Keratinocyte (primary cell): Measurements from ENCODE around the gene SNX2.

Experiments
- EZH2 ChIP-seq: IDR thresholded peaks from one replicate; pipeline ENCODE4 v1.6.1; 2012; ENCODE audit warnings: inconsistent platforms, mild to moderate bottlenecking, low read length, moderate library complexity
- TF ChIP-seq, protein P1 (sequence below), 3 experiments: IDR thresholded peaks in 1 of 3; conservative IDR thresholded peaks in 1 of 3; optimal IDR thresholded peaks in 1 of 3; 2 replicates in 2 of 3; 3 replicates in 1 of 3; pipeline versions ENCODE3 to v1.5.1; 2011; ENCODE audit warnings: low read length in 3 of 3, mild to moderate bottlenecking in 3 of 3, moderate library complexity in 2 of 3, control low read depth in 1 of 3, inconsistent platforms in 1 of 3; ENCODE audit not compliant: insufficient read depth in 2 of 3; ENCODE audit errors: extremely low read depth in 1 of 3

DNA sequence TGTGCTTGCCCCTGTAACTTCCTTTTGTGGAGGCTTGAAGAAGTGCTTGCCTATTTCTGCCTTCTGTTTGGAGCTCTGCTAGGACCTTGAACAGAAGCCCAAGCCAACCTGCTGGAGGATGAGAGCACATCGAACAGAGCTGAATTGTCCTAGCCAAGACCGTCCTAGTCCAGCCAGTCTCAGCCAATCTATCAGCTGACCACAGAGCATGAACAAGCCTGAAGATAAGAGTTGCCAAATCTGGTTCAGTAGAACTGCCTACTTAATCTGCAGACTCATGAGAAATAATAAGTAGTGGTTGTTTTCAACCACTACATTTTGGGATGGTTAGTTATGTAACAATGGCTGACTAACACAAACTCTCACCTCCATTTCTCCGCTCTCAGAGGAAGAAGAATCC lies 4.4 kb upstream of the SNX2 start:
- TF ChIP-seq, protein P1, sequence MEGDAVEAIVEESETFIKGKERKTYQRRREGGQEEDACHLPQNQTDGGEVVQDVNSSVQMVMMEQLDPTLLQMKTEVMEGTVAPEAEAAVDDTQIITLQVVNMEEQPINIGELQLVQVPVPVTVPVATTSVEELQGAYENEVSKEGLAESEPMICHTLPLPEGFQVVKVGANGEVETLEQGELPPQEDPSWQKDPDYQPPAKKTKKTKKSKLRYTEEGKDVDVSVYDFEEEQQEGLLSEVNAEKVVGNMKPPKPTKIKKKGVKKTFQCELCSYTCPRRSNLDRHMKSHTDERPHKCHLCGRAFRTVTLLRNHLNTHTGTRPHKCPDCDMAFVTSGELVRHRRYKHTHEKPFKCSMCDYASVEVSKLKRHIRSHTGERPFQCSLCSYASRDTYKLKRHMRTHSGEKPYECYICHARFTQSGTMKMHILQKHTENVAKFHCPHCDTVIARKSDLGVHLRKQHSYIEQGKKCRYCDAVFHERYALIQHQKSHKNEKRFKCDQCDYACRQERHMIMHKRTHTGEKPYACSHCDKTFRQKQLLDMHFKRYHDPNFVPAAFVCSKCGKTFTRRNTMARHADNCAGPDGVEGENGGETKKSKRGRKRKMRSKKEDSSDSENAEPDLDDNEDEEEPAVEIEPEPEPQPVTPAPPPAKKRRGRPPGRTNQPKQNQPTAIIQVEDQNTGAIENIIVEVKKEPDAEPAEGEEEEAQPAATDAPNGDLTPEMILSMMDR (optimal IDR thresholded peaks at IDR 0.05 in 1 of 3, IDR thresholded peaks at IDR 0.05 in 1 of 3, conservative IDR thresholded peaks at IDR 0.05 in 1 of 3; ENCODE audit: extremely low read depth in 1 of 3, insufficient read depth in 2 of 3, low read length in 3 of 3): no peak
- no peak for TF ChIP-seq EZH2
